Measurements from ENCODE around the gene SLC4A5.
A peak's percentile ranks its signal among the peaks of the same experiment; 100 is the strongest.

The SLC4A5 gene

GRCh38 chr2:74253971-74254310 is 89.3 kb downstream of the SLC4A5 start:
- no peak for DNase-seq (ENCODE audit: low read depth)
- H3K4me3 ChIP-seq (ENCODE audit: low read depth, low read length) = no peak overlapping the region
- TF ChIP-seq CTCF (IDR thresholded peaks at IDR 0.05; ENCODE audit: control insufficient read depth, extremely low read depth, insufficient read depth) = no peak

- no peak for TF ChIP-seq CTCF (IDR thresholded peaks at IDR 0.05; ENCODE audit: control insufficient read depth, extremely low read depth, insufficient read depth)
- H3K4me3 ChIP-seq (ENCODE audit: low read depth, low read length) = no peak overlapping the region
- no peak for DNase-seq (ENCODE audit: low read depth)
These were observed 89.8 kb downstream of the SLC4A5 start for GRCh38 chr2:74253306-74253970.

GRCh38 chr2:74252862-74253261 is 90.4 kb downstream of the SLC4A5 start:
- TF ChIP-seq CTCF (IDR thresholded peaks at IDR 0.05; ENCODE audit: control insufficient read depth, extremely low read depth, insufficient read depth) = no peak
- no peak overlapping the region for H3K4me3 ChIP-seq (ENCODE audit: low read depth, low read length)
- no peak for DNase-seq (ENCODE audit: low read depth)

- H3K4me3 ChIP-seq (ENCODE audit: low read depth, low read length) = no peak overlapping the region
- no peak for TF ChIP-seq CTCF (IDR thresholded peaks at IDR 0.05; ENCODE audit: control insufficient read depth, extremely low read depth, insufficient read depth)
- DNase-seq (ENCODE audit: low read depth) = no peak
These were observed 91.2 kb downstream of the SLC4A5 start for GRCh38 chr2:74252036-74252435.

- no peak overlapping the region for H3K4me3 ChIP-seq (ENCODE audit: low read depth, low read length)
- TF ChIP-seq CTCF (IDR thresholded peaks at IDR 0.05; ENCODE audit: control insufficient read depth, extremely low read depth, insufficient read depth) = peak; percentile 59
- DNase-seq (ENCODE audit: low read depth) = no peak
These were observed 93.0 kb downstream of the SLC4A5 start for GRCh38 chr2:74250189-74250631.

- TF ChIP-seq CTCF (IDR thresholded peaks at IDR 0.05; ENCODE audit: control insufficient read depth, extremely low read depth, insufficient read depth) = no peak
- no peak for DNase-seq (ENCODE audit: low read depth)
- no peak overlapping the region for H3K4me3 ChIP-seq (ENCODE audit: low read depth, low read length)
These were observed 93.7 kb downstream of the SLC4A5 start for GRCh38 chr2:74249406-74250122.
